NCI-H187 treated with DMSO at 0.1 percent for 48 hours (cell line): ENCODE data around the gene CCNDBP1.
"Not testable (repeated sequence)": the region's sequence is repeated elsewhere in the genome, so short reads cannot be mapped to it uniquely, and the experiment has no call there.

Source experiments
- DNase-seq: peaks from one replicate; lab custom pipeline; 2025; lab: John Stamatoyannopoulos, UW

CCNDBP1 gene

DNA sequence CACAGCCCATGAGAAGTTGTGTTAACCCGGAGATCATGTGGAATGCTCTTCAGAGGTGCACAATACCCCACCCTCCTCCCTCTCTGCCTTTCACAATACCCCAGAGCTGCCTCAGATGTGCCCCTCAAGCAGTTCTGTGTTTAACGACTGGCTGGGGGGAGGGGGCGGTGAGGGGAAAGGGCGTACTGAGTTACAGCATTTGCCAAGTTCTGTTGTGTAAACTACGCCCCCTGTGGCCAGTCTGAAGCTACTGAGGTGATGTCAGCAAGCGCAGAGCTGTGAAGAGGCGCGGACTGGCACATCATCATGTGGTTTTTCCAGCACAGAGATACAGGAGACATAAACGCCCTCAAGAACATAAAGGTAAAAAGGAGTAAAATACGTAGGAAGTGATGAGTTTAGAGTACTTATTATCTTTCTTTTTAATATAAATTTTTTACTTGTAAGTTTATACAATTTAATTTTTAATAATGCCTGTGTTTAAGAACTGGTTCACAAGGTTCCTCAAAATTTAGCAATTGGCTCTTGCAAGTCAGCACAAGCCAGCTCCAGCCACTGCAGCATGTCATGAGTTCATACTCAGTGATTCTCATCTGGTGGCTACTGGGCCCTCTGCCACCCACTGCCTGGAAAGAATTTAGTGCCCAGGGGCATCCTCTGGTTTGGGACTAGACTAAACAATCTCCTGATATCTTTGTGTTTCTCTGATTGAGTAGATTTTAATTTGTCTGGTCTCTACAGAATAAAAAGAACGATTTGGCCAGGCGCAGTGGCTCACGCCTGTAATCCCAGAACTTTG is 33.9 kb downstream of the CCNDBP1 start:
- no peak for DNase-seq

- DNase-seq = no peak
These were observed 35.0 kb downstream of the CCNDBP1 start for GRCh38 chr15:43219929-43220928.

GRCh38 chr15:43220991-43221403 is 35.8 kb downstream of the CCNDBP1 start, which contains the start of gene EPB42:
TSS of gene EPB42 (minus strand) at chr15:43221018. CDS start at chr15:43220825, 193 bp downstream.
- DNase-seq = no peak

- DNase-seq = no peak
These were observed 36.2 kb downstream of the CCNDBP1 start for GRCh38 chr15:43221422-43221821.

DNA sequence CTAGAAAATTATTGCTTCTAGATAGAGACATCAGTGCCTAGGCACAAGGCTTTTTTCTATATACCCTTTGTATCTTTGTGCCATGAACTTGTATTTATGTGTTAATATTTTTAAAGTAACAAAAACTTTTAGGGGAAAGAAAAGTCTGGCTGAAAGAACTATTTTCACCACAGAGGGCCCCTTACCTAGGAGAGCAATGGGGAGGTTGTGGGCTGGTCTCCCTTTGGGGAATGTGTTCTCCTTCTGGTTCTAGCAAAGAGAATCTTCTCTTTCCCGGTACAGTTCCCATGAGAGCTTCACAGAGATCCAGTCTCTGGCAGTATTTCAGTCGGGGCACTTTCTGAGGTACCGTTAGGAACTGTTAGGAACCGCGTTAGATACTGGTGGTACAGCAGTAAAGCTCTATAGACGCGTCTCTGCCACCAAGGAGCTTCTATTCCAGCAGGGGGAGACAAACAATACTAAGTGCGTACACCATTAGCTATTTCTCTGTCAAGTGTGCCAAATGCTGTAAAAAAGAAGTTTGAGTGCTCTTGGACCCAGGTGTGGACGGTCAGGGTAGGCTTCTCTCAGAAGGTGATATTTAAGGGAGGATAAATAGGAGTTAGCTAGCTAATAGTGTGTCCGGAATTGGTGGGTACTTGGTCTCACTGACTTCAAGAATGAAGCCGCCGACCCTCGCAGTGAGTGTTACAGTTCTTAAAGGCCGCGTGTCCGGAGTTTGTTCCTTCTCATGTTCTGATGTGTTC is 40.2 kb downstream of the CCNDBP1 start:
- DNase-seq = no peak

- not testable (repeated sequence) for DNase-seq
These were observed 40.7 kb downstream of the CCNDBP1 start for GRCh38 chr15:43225950-43226255.

GRCh38 chr15:43226436-43227305 is 41.5 kb downstream of the CCNDBP1 start:
- no peak for DNase-seq

- DNase-seq = no peak
These were observed 44.8 kb downstream of the CCNDBP1 start for GRCh38 chr15:43229977-43230376.

DNA sequence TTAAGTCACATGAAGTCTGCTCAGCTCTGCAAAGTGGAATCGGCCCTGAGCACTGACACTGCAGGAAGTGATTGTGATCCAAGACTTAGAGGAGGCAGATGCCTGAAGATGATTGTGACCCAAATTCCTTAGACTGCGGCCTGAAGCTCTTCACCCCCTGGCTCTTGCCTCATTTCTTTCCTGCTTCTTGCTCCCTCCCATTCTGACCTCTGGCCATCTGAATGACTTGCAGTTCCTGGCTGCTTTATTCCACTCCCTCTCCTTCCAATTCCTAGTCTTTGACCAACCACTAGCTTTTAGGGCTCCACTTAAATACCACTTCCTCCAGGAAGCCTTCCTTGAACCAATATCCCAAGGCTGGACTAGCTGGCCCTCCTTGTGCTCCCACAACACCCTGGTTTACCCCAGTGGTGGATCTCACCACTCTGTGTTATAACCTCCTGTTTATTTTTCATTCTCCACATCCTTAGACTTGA is 45.5 kb downstream of the CCNDBP1 start:
- no peak for DNase-seq

GRCh38 chr15:43232289-43232874 is 47.2 kb downstream of the CCNDBP1 start:
- DNase-seq = no peak

- no peak for DNase-seq
These were observed 50.3 kb downstream of the CCNDBP1 start for GRCh38 chr15:43235536-43235935.

- no peak for DNase-seq
These were observed 52.8 kb downstream of the CCNDBP1 start for GRCh38 chr15:43237842-43238470.

- no peak for DNase-seq
These were observed 53.5 kb downstream of the CCNDBP1 start for GRCh38 chr15:43238671-43239131.

DNA sequence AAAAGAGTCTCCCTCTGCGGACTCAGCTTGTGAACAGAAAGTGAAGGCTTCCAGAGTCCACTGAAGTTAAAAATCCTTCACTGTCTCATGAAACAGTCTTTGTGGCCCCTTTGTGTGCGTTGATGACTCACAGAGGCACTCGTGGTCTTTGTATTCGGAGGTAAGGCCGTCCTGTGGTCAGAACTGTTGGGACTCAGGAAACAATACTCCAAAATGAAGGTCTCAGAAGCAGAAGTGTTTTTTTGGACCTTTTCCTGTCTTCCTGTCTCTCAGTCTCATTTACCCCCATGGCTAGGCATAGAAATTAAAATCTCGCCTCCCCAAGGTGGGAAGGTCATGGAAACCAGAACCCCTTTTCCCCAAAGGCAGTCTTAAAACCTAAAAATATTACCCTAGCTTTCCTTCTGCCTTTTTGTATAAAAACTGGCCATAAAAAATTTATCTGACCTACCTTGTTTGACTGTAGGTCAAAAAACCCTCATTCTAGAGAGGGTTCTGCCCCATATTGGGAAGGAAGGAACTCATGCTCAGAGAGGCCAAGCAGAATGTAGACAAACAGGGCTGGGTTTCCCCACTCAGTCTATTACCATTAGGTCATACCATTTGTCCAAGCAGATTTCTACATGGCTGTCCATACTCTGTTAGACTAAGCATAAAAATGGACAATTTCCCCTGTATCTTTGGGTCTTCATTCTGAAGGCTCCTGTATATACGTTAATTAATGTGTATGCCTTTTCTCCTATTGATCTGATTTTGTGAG is 54.7 kb downstream of the CCNDBP1 start:
- no peak for DNase-seq

- DNase-seq = no peak
These were observed 55.9 kb downstream of the CCNDBP1 start for GRCh38 chr15:43241100-43241499.

DNA sequence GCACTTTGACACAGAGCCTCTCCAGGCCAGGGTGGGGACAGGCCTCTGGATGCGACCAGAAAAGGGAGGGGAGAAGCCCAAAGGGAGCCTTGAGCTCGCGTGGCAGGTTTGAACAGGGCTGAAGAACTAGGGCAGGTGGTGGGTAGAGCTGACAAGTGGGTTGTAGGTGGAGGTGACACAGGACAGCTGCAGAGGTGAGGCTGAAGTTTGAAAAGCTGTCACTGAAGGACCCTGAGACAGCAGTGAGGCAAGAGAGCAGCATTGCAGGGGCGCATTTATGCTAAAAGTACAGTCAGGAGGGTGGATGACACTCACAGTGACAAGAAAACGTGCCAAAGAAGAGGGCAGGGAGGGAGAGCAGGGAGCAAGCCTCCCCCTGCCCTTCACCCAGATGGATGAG is 57.4 kb downstream of the CCNDBP1 start:
- no peak for DNase-seq

GRCh38 chr15:43243020-43243645 is 57.9 kb downstream of the CCNDBP1 start:
- no peak for DNase-seq

DNA sequence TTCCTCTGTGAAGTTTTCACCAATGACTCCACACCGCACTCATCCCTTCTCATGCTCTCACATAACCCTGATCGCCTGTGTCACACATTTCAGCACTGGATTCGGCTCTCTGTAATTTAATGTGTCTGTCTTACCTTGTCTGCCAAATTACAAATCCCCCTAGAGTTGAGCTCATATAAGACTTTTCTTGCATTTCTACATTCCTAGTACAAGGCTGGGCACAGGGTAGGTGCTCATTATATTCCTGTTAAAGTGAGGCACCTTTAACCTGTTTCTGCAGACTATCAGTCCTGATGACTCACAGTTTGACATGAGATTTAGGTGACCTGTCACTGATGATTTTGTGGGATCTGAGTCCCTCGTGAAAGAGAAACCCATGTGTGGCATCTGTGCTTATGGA is 58.9 kb downstream of the CCNDBP1 start:
- DNase-seq = no peak

GRCh38 chr15:43246261-43246774 is 61.1 kb downstream of the CCNDBP1 start:
- no peak for DNase-seq
